Measurements from ENCODE around the gene GPC1. TPM values are rescaled to one million over a fixed set of nuclear protein-coding genes. Genes with fewer than 3 reads are reported as not detected.

Gene GPC1
- total RNA-seq, 1 donor from 2014 or later = 14.2 TPM

GRCh38 chr2:240423788-240424191 lies 11.7 kb upstream of the GPC1 start:
- H2AFZ ChIP-seq (replicated peaks) = no peak overlapping the region
- Mint-ChIP-seq H3K27me3 (ENCODE audit: insufficient read depth, low read depth) (peaks cover 13% of the 10 kb centered on the region), H3K9me3 (peaks cover 36% of the 10 kb centered on the region), H3K36me3 (no peaks in the 10 kb centered on the region), H3K4me1 (peaks cover 13% of the 10 kb centered on the region), H3K27ac (no peak overlapping the region), H3K4me3 (no peak overlapping the region)
- H3K27me3 ChIP-seq = no peaks in the 10 kb centered on the region
- no peaks in the 10 kb centered on the region for H3K4me1 ChIP-seq
- no peak overlapping the region for H3K4me3 ChIP-seq
- DNase-seq (ENCODE audit: low spot score) = no peak
- no peak for TF ChIP-seq EZH2 (IDR thresholded peaks at IDR 0.05)
- TF ChIP-seq EZH2phosphoT487 (IDR thresholded peaks at IDR 0.05) = no peak
- TF ChIP-seq CTCF (IDR thresholded peaks at IDR 0.05) = no peak
- H3K79me2 ChIP-seq (ENCODE audit: low read depth) = no peaks in the 10 kb centered on the region
- H3K9me3 ChIP-seq (ENCODE audit: low read depth) = no peaks in the 10 kb centered on the region
- H3K36me3 ChIP-seq = no peaks in the 10 kb centered on the region
- no peak overlapping the region for H3K9ac ChIP-seq
- no peaks in the 10 kb centered on the region for H4K20me1 ChIP-seq (ENCODE audit: low read depth)
- H3F3A ChIP-seq (ENCODE audit: low read depth) = no peaks in the 10 kb centered on the region
- H3K4me2 ChIP-seq = no peak overlapping the region
- H3K27ac ChIP-seq = no peak overlapping the region

GRCh38 chr2:240424341-240425235 lies 10.9 kb upstream of the GPC1 start:
- Mint-ChIP-seq H3K36me3 (no peaks in the 10 kb centered on the region), H3K9me3 (peaks cover 36% of the 10 kb centered on the region), H3K27me3 (ENCODE audit: insufficient read depth, low read depth) (peaks cover 13% of the 10 kb centered on the region), H3K4me1 (peaks cover 13% of the 10 kb centered on the region), H3K4me3 (no peak overlapping the region), H3K27ac (no peak overlapping the region)
- Histone ChIP-seq H3K27ac (no peak overlapping the region), H3K4me1 (no peaks in the 10 kb centered on the region), H3K4me3 (no peak overlapping the region), H3K79me2 (ENCODE audit: low read depth) (no peaks in the 10 kb centered on the region), H3F3A (ENCODE audit: low read depth) (no peaks in the 10 kb centered on the region), H3K9me3 (ENCODE audit: low read depth) (no peaks in the 10 kb centered on the region), H3K27me3 (no peaks in the 10 kb centered on the region), H3K4me2 (no peak overlapping the region), H4K20me1 (ENCODE audit: low read depth) (no peaks in the 10 kb centered on the region), H3K36me3 (no peaks in the 10 kb centered on the region), H2AFZ (replicated peaks) (no peak overlapping the region), H3K9ac (no peak overlapping the region)
- no peak for DNase-seq (ENCODE audit: low spot score)
- TF ChIP-seq EZH2 (IDR thresholded peaks at IDR 0.05) (no peak), EZH2phosphoT487 (IDR thresholded peaks at IDR 0.05) (no peak), CTCF (IDR thresholded peaks at IDR 0.05) (no peak)

- Histone ChIP-seq H3K36me3 (no peaks in the 10 kb centered on the region), H3K9ac (no peak overlapping the region), H3K27ac (no peak overlapping the region), H3K79me2 (ENCODE audit: low read depth) (no peaks in the 10 kb centered on the region), H3K4me1 (no peaks in the 10 kb centered on the region), H2AFZ (replicated peaks) (no peak overlapping the region), H3K9me3 (ENCODE audit: low read depth) (no peaks in the 10 kb centered on the region), H3F3A (ENCODE audit: low read depth) (no peaks in the 10 kb centered on the region), H3K4me3 (no peak overlapping the region), H4K20me1 (ENCODE audit: low read depth) (no peaks in the 10 kb centered on the region), H3K27me3 (no peaks in the 10 kb centered on the region), H3K4me2 (no peak overlapping the region)
- Mint-ChIP-seq H3K4me3 (no peak overlapping the region), H3K9me3 (peaks cover 34% of the 10 kb centered on the region), H3K36me3 (no peaks in the 10 kb centered on the region), H3K27me3 (ENCODE audit: insufficient read depth, low read depth) (peaks cover 10% of the 10 kb centered on the region), H3K27ac (no peak overlapping the region), H3K4me1 (peaks cover 13% of the 10 kb centered on the region)
- no peak for DNase-seq (ENCODE audit: low spot score)
- TF ChIP-seq EZH2phosphoT487 (IDR thresholded peaks at IDR 0.05) = no peak
- no peak for TF ChIP-seq EZH2 (IDR thresholded peaks at IDR 0.05)
Measured at GRCh38 chr2:240425236-240425615, 10.2 kb upstream of the GPC1 start.

GRCh38 chr2:240425697-240426096 lies 9.8 kb upstream of the GPC1 start:
- Mint-ChIP-seq H3K4me3 (no peak overlapping the region), H3K27ac (no peak overlapping the region), H3K4me1 (peaks cover 13% of the 10 kb centered on the region), H3K9me3 (peaks cover 34% of the 10 kb centered on the region), H3K27me3 (ENCODE audit: insufficient read depth, low read depth) (peaks cover 10% of the 10 kb centered on the region), H3K36me3 (no peaks in the 10 kb centered on the region)
- Histone ChIP-seq H3K9ac (no peak overlapping the region), H3K79me2 (ENCODE audit: low read depth) (no peaks in the 10 kb centered on the region), H3K4me3 (no peak overlapping the region), H2AFZ (replicated peaks) (no peak overlapping the region), H4K20me1 (ENCODE audit: low read depth) (no peaks in the 10 kb centered on the region), H3K36me3 (no peaks in the 10 kb centered on the region), H3K27ac (no peak overlapping the region), H3F3A (ENCODE audit: low read depth) (no peaks in the 10 kb centered on the region), H3K4me1 (no peaks in the 10 kb centered on the region), H3K4me2 (no peak overlapping the region), H3K9me3 (ENCODE audit: low read depth) (no peaks in the 10 kb centered on the region), H3K27me3 (no peaks in the 10 kb centered on the region)
- no peak for DNase-seq (ENCODE audit: low spot score)
- TF ChIP-seq EZH2 (IDR thresholded peaks at IDR 0.05) (no peak), EZH2phosphoT487 (IDR thresholded peaks at IDR 0.05) (no peak), CTCF (IDR thresholded peaks at IDR 0.05) (no peak)

All from neural progenitor cell (in vitro differentiated cells).